SU-DHL-6 (cell line): ENCODE measurements around the gene UNC5B.

ENCODE experiments used
- EZH2phosphoT487 ChIP-seq: fragments of 200-600 bp; sonication (generic), shearing (Covaris generic); conservative IDR thresholded peaks from 2 replicates; pipeline ENCODE4 v1.6.1; 2018; ENCODE audit warnings: mild to moderate bottlenecking, antibody characterized with exemption, low read length, moderate library complexity, mixed read lengths
- TF ChIP-seq, protein P1 (sequence below): fragments of 200-600 bp; sonication (generic); IDR thresholded peaks from one replicate; pipeline ENCODE4 v1.5.1; 2017; ENCODE audit warnings: antibody characterized with exemption, mild to moderate bottlenecking, low read length, moderate library complexity; ENCODE audit not compliant: insufficient read depth, poor library complexity, severe bottlenecking

GRCh38 chr10:71250842-71251241 lies 38.5 kb downstream of the UNC5B start:
- TF ChIP-seq, protein P1, sequence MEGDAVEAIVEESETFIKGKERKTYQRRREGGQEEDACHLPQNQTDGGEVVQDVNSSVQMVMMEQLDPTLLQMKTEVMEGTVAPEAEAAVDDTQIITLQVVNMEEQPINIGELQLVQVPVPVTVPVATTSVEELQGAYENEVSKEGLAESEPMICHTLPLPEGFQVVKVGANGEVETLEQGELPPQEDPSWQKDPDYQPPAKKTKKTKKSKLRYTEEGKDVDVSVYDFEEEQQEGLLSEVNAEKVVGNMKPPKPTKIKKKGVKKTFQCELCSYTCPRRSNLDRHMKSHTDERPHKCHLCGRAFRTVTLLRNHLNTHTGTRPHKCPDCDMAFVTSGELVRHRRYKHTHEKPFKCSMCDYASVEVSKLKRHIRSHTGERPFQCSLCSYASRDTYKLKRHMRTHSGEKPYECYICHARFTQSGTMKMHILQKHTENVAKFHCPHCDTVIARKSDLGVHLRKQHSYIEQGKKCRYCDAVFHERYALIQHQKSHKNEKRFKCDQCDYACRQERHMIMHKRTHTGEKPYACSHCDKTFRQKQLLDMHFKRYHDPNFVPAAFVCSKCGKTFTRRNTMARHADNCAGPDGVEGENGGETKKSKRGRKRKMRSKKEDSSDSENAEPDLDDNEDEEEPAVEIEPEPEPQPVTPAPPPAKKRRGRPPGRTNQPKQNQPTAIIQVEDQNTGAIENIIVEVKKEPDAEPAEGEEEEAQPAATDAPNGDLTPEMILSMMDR, result no peak
- TF ChIP-seq EZH2phosphoT487, result no peak
